PC-3 (cell line): ENCODE measurements around the gene CD177. TPM values are rescaled to one million over a fixed set of nuclear protein-coding genes. Genes with fewer than 3 reads are reported as not detected.
"Not testable (repeated sequence)": the region's sequence is repeated elsewhere in the genome, so short reads cannot be mapped to it uniquely, and the experiment has no call there.

ENCODE experiments used
- ATAC-seq: fragments of 200-7000 bp; cut with Tn5 transposase; 2 replicates; pipeline ENCODE4 v1.9.1; 2020; ENCODE audit warnings: mild to moderate bottlenecking, moderate library complexity
- BruUV-seq: library from RNA; stranded (reverse); fragments of 400-500 nt; replicated peaks from 2 replicates; lab custom pipeline; 2021; lab: Mats Ljungman, UMichigan
- CTCF ChIA-PET: fragments of 300-600 bp; sonication (Branson Sonifier 250); formaldehyde crosslinking; loops from one replicate; lab custom pipeline; 2022; ENCODE audit warnings: antibody characterized with exemption; lab: Charles Lee
- POLR2A ChIA-PET: fragments of 300-600 bp; sonication (Branson Sonifier 250); formaldehyde crosslinking; loops from one replicate; lab custom pipeline; 2022; ENCODE audit warnings: antibody characterized with exemption; ENCODE audit not compliant: unreplicated experiment; lab: Charles Lee
- DNase-seq: peaks from one replicate; pipeline ENCODE4 v3.0.0-alpha.2; 2015
- H2AFZ ChIP-seq: fragments of 300-600 bp; sonication (generic); 2 replicates; pipeline ENCODE4 v1.6.0; 2016; ENCODE audit warnings: antibody characterized with exemption, low read length
- H3F3A ChIP-seq: fragments of 300-600 bp; sonication (generic); one replicate; pipeline ENCODE4 v1.6.0; 2017; ENCODE audit warnings: antibody characterized with exemption, low read length, control low read depth, mild to moderate bottlenecking; ENCODE audit not compliant: unreplicated experiment
- H3K27ac ChIP-seq: fragments of 300-600 bp; sonication (generic); 2 replicates; pipeline ENCODE4 v1.5.1; 2016; ENCODE audit warnings: mild to moderate bottlenecking, low read length
- H3K27me3 ChIP-seq: fragments of 300-600 bp; sonication (generic); 2 replicates; pipeline ENCODE4 v1.6.1; 2016; ENCODE audit warnings: low read length, mixed read lengths
- H3K36me3 ChIP-seq: fragments of 300-600 bp; sonication (generic); 2 replicates; pipeline ENCODE4 v1.6.1; 2016; ENCODE audit warnings: low read depth, mixed run types, low read length, mixed read lengths
- H3K4me1 ChIP-seq: fragments of 300-600 bp; sonication (generic); 2 replicates; pipeline ENCODE4 v1.5.1; 2016; ENCODE audit warnings: low read length; ENCODE audit not compliant: insufficient read depth
- H3K4me2 ChIP-seq: fragments of 300-600 bp; sonication (generic); 2 replicates; pipeline ENCODE4 v1.6.0; 2016; ENCODE audit warnings: low read length
- H3K4me3 ChIP-seq: fragments of 300-600 bp; sonication (generic); 2 replicates; pipeline ENCODE4 v1.5.1; 2016; ENCODE audit warnings: mild to moderate bottlenecking, low read length, mixed read lengths
- H3K79me2 ChIP-seq: fragments of 300-600 bp; sonication (generic); 2 replicates; pipeline ENCODE4 v1.6.1; 2017; ENCODE audit warnings: low read length, mixed read lengths
- H3K9ac ChIP-seq: fragments of 300-600 bp; sonication (generic); 2 replicates; pipeline ENCODE4 v1.6.0; 2016; ENCODE audit warnings: mild to moderate bottlenecking, low read length
- H3K9me2 ChIP-seq: fragments of 300-600 bp; sonication (generic); replicated peaks from 2 replicates; pipeline ENCODE4 v1.6.1; 2016; ENCODE audit warnings: mixed run types, low read length, mixed read lengths
- H3K9me3 ChIP-seq: fragments of 300-600 bp; sonication (generic); 2 replicates; pipeline ENCODE4 v1.6.1; 2016; ENCODE audit warnings: low read length, mixed read lengths
- H4K20me1 ChIP-seq: fragments of 300-600 bp; sonication (generic); 2 replicates; pipeline ENCODE4 v1.6.1; 2016; ENCODE audit warnings: low read length, mixed read lengths
- CTCF ChIP-seq: fragments of 300-600 bp; sonication (generic); conservative IDR thresholded peaks from 2 replicates; pipeline ENCODE4 v1.5.1; 2017; ENCODE audit warnings: antibody characterized with exemption, low read depth, mild to moderate bottlenecking, low read length
- EZH2 ChIP-seq: fragments of 300-600 bp; sonication (generic); IDR thresholded peaks from one replicate; pipeline ENCODE4 v1.6.1; 2017; ENCODE audit warnings: antibody characterized with exemption, mild to moderate bottlenecking, low read length; ENCODE audit not compliant: unreplicated experiment
- EZH2phosphoT487 ChIP-seq: fragments of 300-600 bp; sonication (generic); IDR thresholded peaks from 2 replicates; pipeline ENCODE4 v1.6.1; 2018; ENCODE audit warnings: mild to moderate bottlenecking, antibody characterized with exemption, low read length, borderline replicate concordance
- intact Hi-C: fragments of 100-400 bp; cut with micrococcal nuclease; formaldehyde crosslinking; loops from 2 replicates; pipeline ENCODE4 v1.9.0; 2023
- total RNA-seq: library from RNA; depleted of rRNA; stranded (reverse); fragments of >200 nt; gene quantifications from 2 replicates; pipeline ENCODE4 v1.2.3, GENCODE V29; 2014

The CD177 gene
- total RNA-seq, 1 experiment from 2014 or later = 0.55 TPM

GRCh38 chr19:43391552-43391935 lies 38.1 kb downstream of the CD177 start:
- CTCF ChIA-PET, H3K9ac ChIP-seq, ATAC-seq, H3K4me3 ChIP-seq, H3K36me3 ChIP-seq, POLR2A ChIA-PET, DNase-seq, H3K9me3 ChIP-seq, H3K27ac ChIP-seq, H3F3A ChIP-seq, H4K20me1 ChIP-seq, intact Hi-C loops, H3K4me1 ChIP-seq, H3K9me2 ChIP-seq, BruUV-seq, H2AFZ ChIP-seq, H3K27me3 ChIP-seq, H3K79me2 ChIP-seq, H3K4me2 ChIP-seq: not testable (repeated sequence)

- H3K9me2 ChIP-seq, POLR2A ChIA-PET, H3K27me3 ChIP-seq, H4K20me1 ChIP-seq, BruUV-seq, H2AFZ ChIP-seq, H3K9me3 ChIP-seq, H3K9ac ChIP-seq, H3K4me2 ChIP-seq, DNase-seq, CTCF ChIA-PET, ATAC-seq, H3K36me3 ChIP-seq, H3K4me3 ChIP-seq, H3K27ac ChIP-seq, H3K79me2 ChIP-seq, intact Hi-C loops, H3F3A ChIP-seq, H3K4me1 ChIP-seq: not testable (repeated sequence)
These were observed 40.0 kb downstream of the CD177 start for GRCh38 chr19:43393501-43393900.

GRCh38 chr19:43395561-43395960 lies 42.1 kb downstream of the CD177 start:
- TF ChIP-seq EZH2 = no peak
- TF ChIP-seq CTCF = no peak
- no peak for TF ChIP-seq EZH2phosphoT487
- no peak overlapping the region for H3K4me3 ChIP-seq
- no peaks in the 10 kb centered on the region for H3K9me3 ChIP-seq
- BruUV-seq = no TSS peak
- no peak overlapping the region for H3K9ac ChIP-seq
- intact Hi-C loops = no loop called here
- no peak overlapping the region for H2AFZ ChIP-seq
- no peak overlapping the region for H3K27ac ChIP-seq
- ChIA-PET POLR2A (no interaction called here), CTCF (no interaction called here)
- H3K4me2 ChIP-seq = no peak overlapping the region
- no peaks in the 10 kb centered on the region for H3K27me3 ChIP-seq
- no peaks in the 10 kb centered on the region for H3K9me2 ChIP-seq
- H3K4me1 ChIP-seq = no peaks in the 10 kb centered on the region
- H3K36me3 ChIP-seq = no peaks in the 10 kb centered on the region
- ATAC-seq (no peak), DNase-seq (peak; percentile 27)
- no peaks in the 10 kb centered on the region for H3F3A ChIP-seq
- no peaks in the 10 kb centered on the region for H3K79me2 ChIP-seq
- H4K20me1 ChIP-seq = no peaks in the 10 kb centered on the region

- Histone ChIP-seq H3K4me2 (no peak overlapping the region), H3K27me3 (no peaks in the 10 kb centered on the region), H2AFZ (no peak overlapping the region), H3K4me1 (no peaks in the 10 kb centered on the region), H3K9ac (no peak overlapping the region), H3K27ac (no peak overlapping the region), H3K4me3 (no peak overlapping the region), H3K36me3 (no peaks in the 10 kb centered on the region), H4K20me1 (no peaks in the 10 kb centered on the region), H3F3A (no peaks in the 10 kb centered on the region), H3K9me2 (no peaks in the 10 kb centered on the region), H3K9me3 (no peaks in the 10 kb centered on the region), H3K79me2 (no peaks in the 10 kb centered on the region)
- no TSS peak for BruUV-seq
- intact Hi-C loops = no loop called here
- TF ChIP-seq EZH2 (no peak), CTCF (no peak), EZH2phosphoT487 (no peak)
- CTCF ChIA-PET = no interaction called here
- POLR2A ChIA-PET = no interaction called here
- DNase-seq (no peak), ATAC-seq (no peak)
These were observed 52.8 kb downstream of the CD177 start for GRCh38 chr19:43406297-43406696.
